Spleen (tissue), 11 donors: Measurements from ENCODE around the gene RAB3A. TPM values are rescaled to one million over a fixed set of nuclear protein-coding genes. Genes with fewer than 3 reads are reported as not detected.

Experiments used
- DNase-seq: peaks from one replicate; pipeline ENCODE4 v3.0.0-alpha.2; 2020
- H3K27ac ChIP-seq, 8 donors: fragments of 200-600 bp; sonication (generic) in 7 of 8; 1 replicate in 4 of 8; 2 replicates in 4 of 8; pipeline versions ENCODE4 v1.5.0 to v1.8.0; 2016 to 2021; ENCODE audit warnings: inconsistent platforms in 4 of 8, mild to moderate bottlenecking in 4 of 8, moderate library complexity in 1 of 8
- H3K27me3 ChIP-seq, 7 donors: fragments of 200-600 bp; sonication (generic) in 6 of 7; replicated peaks in 1 of 7; 1 replicate in 4 of 7; 2 replicates in 3 of 7; pipeline versions ENCODE4 v1.5.0 to v1.8.0; 2016 to 2021; ENCODE audit warnings: inconsistent platforms in 3 of 7, mild to moderate bottlenecking in 1 of 7
- H3K36me3 ChIP-seq, 6 donors: fragments of 200-600 bp; sonication (generic) in 5 of 6; 1 replicate in 4 of 6; 2 replicates in 2 of 6; pipeline versions ENCODE4 v1.5.0 to v1.8.0; 2016 to 2021; ENCODE audit warnings: inconsistent platforms in 2 of 6
- H3K4me1 ChIP-seq, 6 donors: fragments of 200-600 bp; sonication (generic) in 5 of 6; 1 replicate in 3 of 6; 2 replicates in 3 of 6; pipeline versions ENCODE4 v1.5.0 to v1.8.0; 2016 to 2021; ENCODE audit warnings: inconsistent platforms in 3 of 6
- H3K4me3 ChIP-seq, 8 donors: fragments of 200-600 bp; sonication (generic) in 7 of 8; 1 replicate in 4 of 8; 2 replicates in 4 of 8; pipeline versions ENCODE4 v1.5.0 to v1.8.0; 2016 to 2021; ENCODE audit warnings: inconsistent platforms in 4 of 8, mild to moderate bottlenecking in 4 of 8, moderate library complexity in 2 of 8
- H3K9me3 ChIP-seq, 8 donors: fragments of 200-600 bp; sonication (generic) in 7 of 8; 1 replicate in 4 of 8; 2 replicates in 4 of 8; pipeline versions ENCODE4 v1.5.0 to v1.8.0; 2016 to 2021; ENCODE audit warnings: inconsistent platforms in 4 of 8
- POLR2A ChIP-seq, 3 donors: fragments of 450-650 bp; IDR thresholded peaks; one replicate each; pipeline ENCODE4 v1.5.1; 2017; ENCODE audit warnings: antibody characterized with exemption in 3 of 3, mild to moderate bottlenecking in 1 of 3
- POLR2AphosphoS5 ChIP-seq, 3 donors: sonication (generic); formaldehyde crosslinking; IDR thresholded peaks; one replicate each; pipeline ENCODE4 v1.5.1; 2017; ENCODE audit warnings: antibody characterized with exemption in 3 of 3
- WGBS, 5 donors: extraction: QIAGEN DNeasy Blood & Tissue Kit in 3 of 5; methylation state at CpG; one replicate each; pipeline versions ENCODE4 v1.1.5 to v1.1.7; 2013 to 2018; 5-methylcytosine and 5-hydroxymethylcytosine counted together
- intact Hi-C: fragments of 100-400 bp; cut with DNase I; formaldehyde crosslinking; loops from one replicate; pipeline ENCODE4 v1.15.0; 2023; ENCODE audit warnings: low total_unique reads
- polyA plus RNA-seq, 3 donors: library from polyadenylated mRNA; stranded (reverse); fragments of 200-250 nt; gene quantifications; one replicate each; pipeline ENCODE4 v1.2.1, GENCODE V29; 2013
- total RNA-seq, 7 donors: library from RNA; depleted of rRNA in 3 of 7; stranded (reverse); fragments of >200 nt in 3 of 7; fragmentation: NEBNext Ultra II Directional in 4 of 7; extraction: Animal tissue kit (Norgen Biotek cat#: 25700) in 4 of 7; gene quantifications; one replicate each; pipeline versions ENCODE4 v1.1.0 to v1.2.1, GENCODE V29; 2016 to 2021
- TF ChIP-seq, protein P1 (sequence below), 11 experiments: fragments of 200-600 bp in 7 of 11; fragments of 450-650 bp in 4 of 11; sonication (generic) in 4 of 11; IDR thresholded peaks in 8 of 11; conservative IDR thresholded peaks in 3 of 11; 1 replicate in 7 of 11; 2 replicates in 4 of 11; pipeline versions ENCODE4 v1.4.0 to v1.8.0; 2016 to 2021; ENCODE audit warnings: antibody characterized with exemption in 11 of 11, inconsistent platforms in 4 of 11, mild to moderate bottlenecking in 1 of 11
- donor health status: healthy with polysubstance abuse.
- donor health status: DM: no; HTN: no; CAD: no; lungs with moderate emphysema.
- donor health status: DM: no; HTN: no; CAD: no.
- donor health status: Bipolar disorder and iron deficiency.
- donor health status: healthy.
- donor health status: DM: no; HTN: no; CAD: no.
- donor health status: DM: yes; HTN: yes; CAD: no.

Gene RAB3A
- total and polyA plus RNA-seq, 10 donors: 0.72 to 6.6 (median 1.6) TPM

DNA sequence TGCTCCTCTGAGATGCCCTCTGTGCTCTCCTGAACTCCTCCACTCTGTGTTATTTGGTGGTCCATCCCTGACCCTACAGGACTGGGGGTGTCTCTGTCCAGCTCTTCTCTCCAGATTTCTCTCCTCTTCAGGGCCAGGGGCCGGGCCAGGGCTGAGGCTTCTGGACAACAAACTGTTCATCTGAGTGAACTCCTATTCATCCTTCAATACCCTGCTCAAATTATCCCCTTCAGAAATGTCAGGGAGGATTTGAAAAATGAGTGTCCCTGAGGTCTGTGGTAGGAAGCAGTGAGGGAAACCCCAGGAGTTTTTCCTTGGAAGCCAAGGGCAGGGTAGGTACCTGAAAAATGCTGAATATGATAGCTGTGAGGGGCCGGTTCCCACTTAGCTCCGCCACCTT, 14.8 kb upstream of the RAB3A start:
- Histone ChIP-seq H3K36me3 (no peaks in the 10 kb centered on the region), H3K4me1 (peaks cover 0 to 7% (median under 1%) of the 10 kb centered on the region in 6 donors), H3K9me3 (no peaks in the 10 kb centered on the region), H3K27ac (no peak overlapping the region), H3K27me3 (peaks cover 0 to 41% (median 18%) of the 10 kb centered on the region in 7 donors), H3K4me3 (no peak overlapping the region)
- TF ChIP-seq, protein P1, sequence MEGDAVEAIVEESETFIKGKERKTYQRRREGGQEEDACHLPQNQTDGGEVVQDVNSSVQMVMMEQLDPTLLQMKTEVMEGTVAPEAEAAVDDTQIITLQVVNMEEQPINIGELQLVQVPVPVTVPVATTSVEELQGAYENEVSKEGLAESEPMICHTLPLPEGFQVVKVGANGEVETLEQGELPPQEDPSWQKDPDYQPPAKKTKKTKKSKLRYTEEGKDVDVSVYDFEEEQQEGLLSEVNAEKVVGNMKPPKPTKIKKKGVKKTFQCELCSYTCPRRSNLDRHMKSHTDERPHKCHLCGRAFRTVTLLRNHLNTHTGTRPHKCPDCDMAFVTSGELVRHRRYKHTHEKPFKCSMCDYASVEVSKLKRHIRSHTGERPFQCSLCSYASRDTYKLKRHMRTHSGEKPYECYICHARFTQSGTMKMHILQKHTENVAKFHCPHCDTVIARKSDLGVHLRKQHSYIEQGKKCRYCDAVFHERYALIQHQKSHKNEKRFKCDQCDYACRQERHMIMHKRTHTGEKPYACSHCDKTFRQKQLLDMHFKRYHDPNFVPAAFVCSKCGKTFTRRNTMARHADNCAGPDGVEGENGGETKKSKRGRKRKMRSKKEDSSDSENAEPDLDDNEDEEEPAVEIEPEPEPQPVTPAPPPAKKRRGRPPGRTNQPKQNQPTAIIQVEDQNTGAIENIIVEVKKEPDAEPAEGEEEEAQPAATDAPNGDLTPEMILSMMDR (IDR thresholded peaks at IDR 0.05 in 8 of 11, conservative IDR thresholded peaks at IDR 0.05 in 3 of 11): no peak
- TF ChIP-seq POLR2A (IDR thresholded peaks at IDR 0.05) (no peak), POLR2AphosphoS5 (IDR thresholded peaks at IDR 0.05) (no peak)
- no peak for DNase-seq
- intact Hi-C loops: no loop called here
- WGBS, 5 donors: 69 to 90% (median 85%) methylated on average over 3 of the region's 3 CpGs

DNA sequence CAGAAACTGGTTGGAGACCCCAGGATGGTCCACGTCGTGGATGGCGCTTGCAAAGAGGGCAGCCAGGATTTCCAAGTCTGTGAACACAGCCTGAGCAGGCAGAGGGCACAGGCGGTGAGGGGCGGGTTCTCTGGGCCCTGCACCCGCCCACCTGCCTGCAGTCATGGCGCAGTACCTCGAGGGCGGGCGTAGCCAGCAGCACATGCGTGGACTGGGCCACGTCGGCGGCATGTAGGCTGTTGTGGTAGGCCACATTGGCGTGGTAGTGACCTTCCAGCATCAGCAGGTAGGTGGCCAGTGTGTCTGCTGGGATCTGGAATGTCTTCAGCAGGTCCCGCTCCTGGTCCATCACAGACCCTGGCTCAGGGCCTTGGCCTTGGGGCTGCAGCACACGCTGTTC, 14.3 kb upstream of the RAB3A start:
- peaks cover 0 to 38% (median 18%) of the 10 kb centered on the region in 7 donors for H3K27me3 ChIP-seq
- H3K9me3 ChIP-seq: no peaks in the 10 kb centered on the region
- no peaks in the 10 kb centered on the region for H3K36me3 ChIP-seq
- H3K4me1 ChIP-seq: peaks cover 0 to 7% (median 0%) of the 10 kb centered on the region in 6 donors
- no peak overlapping the region for H3K4me3 ChIP-seq
- TF ChIP-seq POLR2AphosphoS5 (IDR thresholded peaks at IDR 0.05) (peak in 1 of 3 donors; percentile 24), POLR2A (IDR thresholded peaks at IDR 0.05) (no peak)
- TF ChIP-seq, protein P1 (IDR thresholded peaks at IDR 0.05 in 8 of 11, conservative IDR thresholded peaks at IDR 0.05 in 3 of 11): no peak
- intact Hi-C loops: no loop called here
- H3K27ac ChIP-seq: no peak overlapping the region
- WGBS, 5 donors: 82 to 87% (median 85%) methylated on average over 13 to 17 of the region's 17 CpGs
- no peak for DNase-seq

DNA sequence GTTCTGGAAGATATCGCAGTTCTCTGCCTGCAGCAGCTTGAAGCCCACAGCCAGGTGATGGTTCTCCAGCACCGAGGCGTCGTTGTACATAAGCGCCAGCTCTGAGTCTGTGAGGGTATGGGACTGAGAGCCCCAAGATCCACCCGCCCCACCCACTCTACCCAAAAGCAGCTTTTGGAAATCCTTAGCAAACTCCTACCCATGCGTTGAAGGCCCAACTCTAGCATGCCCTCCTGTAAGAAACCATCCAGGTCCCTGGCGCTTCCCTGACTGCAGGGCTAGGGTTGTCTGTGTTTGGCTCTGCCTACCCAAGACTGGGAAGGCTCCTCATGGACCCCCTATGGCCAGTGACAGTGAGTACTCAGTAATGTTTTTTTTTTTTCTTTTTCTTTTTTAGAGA, 12.9 kb upstream of the RAB3A start:
- DNase-seq: no peak
- Histone ChIP-seq H3K27ac (no peak overlapping the region), H3K4me1 (peaks cover 0 to 7% (median 0%) of the 10 kb centered on the region in 6 donors), H3K27me3 (peaks cover 0 to 35% (median 14%) of the 10 kb centered on the region in 7 donors), H3K9me3 (no peaks in the 10 kb centered on the region), H3K36me3 (no peaks in the 10 kb centered on the region), H3K4me3 (no peak overlapping the region)
- intact Hi-C loops: no loop called here
- TF ChIP-seq POLR2AphosphoS5 (IDR thresholded peaks at IDR 0.05) (no peak), POLR2A (IDR thresholded peaks at IDR 0.05) (no peak)
- TF ChIP-seq, protein P1 (IDR thresholded peaks at IDR 0.05 in 8 of 11, conservative IDR thresholded peaks at IDR 0.05 in 3 of 11): no peak
- WGBS, 5 donors: 90 to 97% (median 94%) methylated on average over 8 of the region's 8 CpGs

DNA sequence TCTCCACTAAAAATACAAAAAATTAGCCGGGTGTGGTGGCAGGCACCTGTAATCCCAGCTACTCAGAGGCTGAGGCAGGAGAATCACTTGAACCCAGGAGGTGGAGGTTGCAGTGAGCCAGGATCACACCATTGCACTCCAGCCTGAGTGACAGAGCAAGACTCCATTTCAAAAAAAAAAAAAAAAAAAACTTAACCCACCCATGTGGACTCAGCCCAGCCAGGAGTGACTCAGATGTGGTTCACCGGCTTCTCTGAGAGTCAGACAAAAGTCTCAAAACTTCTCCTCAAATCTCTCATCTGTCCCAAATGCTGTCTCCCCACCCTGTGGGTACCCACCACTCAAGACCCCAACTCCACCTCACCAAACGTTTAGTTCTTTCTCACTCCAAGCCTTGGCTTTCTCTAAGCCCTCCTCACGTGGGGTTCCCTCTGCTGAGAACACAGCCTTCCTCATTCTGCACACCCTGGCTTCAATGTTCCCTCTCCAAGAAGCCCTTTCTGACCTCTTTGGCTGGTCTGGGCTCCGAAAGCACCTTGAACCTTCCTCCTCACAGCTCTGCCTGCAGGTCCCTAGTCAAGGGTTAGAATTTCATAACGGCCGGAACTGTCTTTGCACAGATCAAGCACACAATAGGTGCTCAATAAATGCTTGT, 11.1 kb upstream of the RAB3A start:
- H3K4me3 ChIP-seq: no peak overlapping the region
- no peak overlapping the region for H3K27ac ChIP-seq
- DNase-seq: no peak
- H3K9me3 ChIP-seq: no peaks in the 10 kb centered on the region
- no peaks in the 10 kb centered on the region for H3K36me3 ChIP-seq
- intact Hi-C loops: no loop called here
- WGBS, 5 donors: 56 to 73% (median 68%) methylated on average over 7 of the region's 7 CpGs
- TF ChIP-seq POLR2AphosphoS5 (IDR thresholded peaks at IDR 0.05): no peak
- TF ChIP-seq, protein P1 (IDR thresholded peaks at IDR 0.05 in 8 of 11, conservative IDR thresholded peaks at IDR 0.05 in 3 of 11): no peak
- TF ChIP-seq POLR2A (IDR thresholded peaks at IDR 0.05): no peak
- H3K4me1 ChIP-seq: no peaks in the 10 kb centered on the region
- H3K27me3 ChIP-seq: peaks cover 0 to 35% (median 0%) of the 10 kb centered on the region in 7 donors
